GM10847 (cell line): ENCODE data around the gene CX3CR1.

ENCODE experiments used
- POLR2A ChIP-seq: IDR thresholded peaks from 2 replicates; pipeline ENCODE4 v1.6.1; 2011; ENCODE audit not compliant: insufficient read length; ENCODE audit errors: extremely low read depth

CX3CR1 gene, protein sequence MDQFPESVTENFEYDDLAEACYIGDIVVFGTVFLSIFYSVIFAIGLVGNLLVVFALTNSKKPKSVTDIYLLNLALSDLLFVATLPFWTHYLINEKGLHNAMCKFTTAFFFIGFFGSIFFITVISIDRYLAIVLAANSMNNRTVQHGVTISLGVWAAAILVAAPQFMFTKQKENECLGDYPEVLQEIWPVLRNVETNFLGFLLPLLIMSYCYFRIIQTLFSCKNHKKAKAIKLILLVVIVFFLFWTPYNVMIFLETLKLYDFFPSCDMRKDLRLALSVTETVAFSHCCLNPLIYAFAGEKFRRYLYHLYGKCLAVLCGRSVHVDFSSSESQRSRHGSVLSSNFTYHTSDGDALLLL

DNA sequence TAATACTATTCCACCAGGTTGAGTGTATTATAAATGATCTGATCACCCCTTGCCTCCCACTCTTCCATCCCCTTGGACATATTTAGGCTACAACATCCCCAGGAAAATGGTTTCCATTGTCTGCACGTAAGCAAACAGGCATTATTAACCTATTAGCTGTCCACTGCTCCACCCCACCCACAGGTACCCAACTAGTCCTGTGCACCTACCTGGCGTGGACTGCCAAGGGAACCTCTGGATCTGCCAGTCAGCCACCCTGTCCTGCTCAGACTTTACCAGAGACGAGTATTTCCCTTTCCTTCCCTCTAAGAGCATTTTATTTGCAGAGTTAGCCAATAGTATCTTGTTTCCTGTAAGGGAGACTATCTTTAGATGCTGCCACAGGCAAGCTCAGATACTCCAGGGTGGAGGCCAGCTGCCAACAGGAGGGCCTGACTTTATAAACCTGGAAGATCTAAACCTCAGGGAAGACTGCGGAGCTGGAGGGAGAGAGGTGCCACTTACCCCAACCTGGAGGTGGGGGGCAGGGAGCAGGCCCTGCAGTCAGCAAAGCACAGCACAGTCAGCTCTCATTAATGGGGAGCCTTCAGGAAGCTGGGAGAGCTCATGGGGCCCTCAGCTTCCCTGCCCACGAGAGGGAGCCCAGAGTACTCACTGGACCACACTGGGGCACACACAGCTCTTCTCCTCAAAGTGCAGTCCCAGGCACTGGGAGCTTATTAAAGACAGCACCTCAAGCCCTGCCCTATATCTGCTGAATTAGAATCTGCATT lies at the start of gene CX3CR1:
Gene CX3CR1, minus strand, starts transcription at position 292 of the 773 bp plus-strand sequence. CDS start 13,527 bp downstream, outside the sequence.
- no peak for TF ChIP-seq POLR2A

GRCh38 chr3:39329493-39329892 lies 49.7 kb upstream of the CX3CR1 start, which contains the start of gene CCR8:
TSS of gene CCR8 (plus strand) at chr3:39329709. CDS start at chr3:39332332, 2,623 bp downstream.
- TF ChIP-seq POLR2A: no peak

GRCh38 chr3:39327746-39328349 lies 48.0 kb upstream of the CX3CR1 start:
- no peak for TF ChIP-seq POLR2A

DNA sequence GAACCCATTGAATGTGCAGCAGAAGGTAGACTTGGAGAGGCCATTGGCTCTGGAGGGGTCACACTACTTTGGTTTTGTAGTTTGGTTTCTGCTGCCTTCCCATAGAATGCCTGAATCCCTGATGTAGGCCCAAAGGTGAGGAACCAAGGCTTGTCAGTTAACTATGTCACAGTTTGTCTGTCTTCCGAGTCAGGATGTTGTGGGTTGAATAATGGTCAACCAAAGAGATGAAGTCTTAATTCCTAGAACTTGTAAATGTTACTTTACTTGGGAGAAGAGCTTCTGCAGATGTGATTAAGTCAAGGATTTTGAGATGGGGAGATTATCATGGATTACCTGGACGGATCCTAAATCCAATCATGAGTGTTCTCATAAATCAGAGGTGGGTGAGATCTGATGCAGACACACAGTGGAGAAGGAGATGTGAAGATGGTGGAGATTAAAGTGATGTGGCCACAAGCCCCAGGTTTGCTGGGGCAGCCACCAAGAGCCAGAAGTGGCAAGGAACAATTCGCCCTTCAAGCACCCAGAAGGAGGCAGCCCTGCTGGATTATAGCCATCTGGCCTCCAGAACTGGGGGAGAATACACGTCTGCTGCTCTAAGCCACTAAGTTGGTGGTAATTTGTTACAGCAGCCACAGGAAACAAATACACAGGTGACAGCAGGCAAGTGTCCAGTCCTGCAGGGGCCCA lies 47.4 kb upstream of the CX3CR1 start:
- TF ChIP-seq POLR2A: no peak

GRCh38 chr3:39325236-39325635 lies 45.4 kb upstream of the CX3CR1 start:
- no peak for TF ChIP-seq POLR2A

DNA sequence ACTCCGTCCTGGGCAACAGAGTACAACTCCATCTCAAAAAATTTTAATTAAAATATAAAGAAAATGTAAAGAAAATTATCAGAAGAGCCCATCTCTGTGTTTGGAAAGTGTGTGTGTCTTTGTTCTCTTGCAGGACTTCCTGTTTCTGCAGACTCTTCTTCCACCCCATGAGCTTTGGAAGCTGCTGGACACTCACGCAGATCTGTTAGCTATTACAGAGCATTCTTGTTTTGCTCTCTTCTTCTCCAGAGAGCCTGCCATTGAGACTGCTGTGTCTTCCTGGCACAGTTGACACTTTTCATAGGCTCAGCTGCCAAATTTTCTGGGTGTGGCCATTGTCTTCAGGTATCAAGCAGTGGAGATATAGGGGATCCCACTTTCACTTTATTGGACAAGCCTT lies 43.7 kb upstream of the CX3CR1 start:
- TF ChIP-seq POLR2A: no peak

DNA sequence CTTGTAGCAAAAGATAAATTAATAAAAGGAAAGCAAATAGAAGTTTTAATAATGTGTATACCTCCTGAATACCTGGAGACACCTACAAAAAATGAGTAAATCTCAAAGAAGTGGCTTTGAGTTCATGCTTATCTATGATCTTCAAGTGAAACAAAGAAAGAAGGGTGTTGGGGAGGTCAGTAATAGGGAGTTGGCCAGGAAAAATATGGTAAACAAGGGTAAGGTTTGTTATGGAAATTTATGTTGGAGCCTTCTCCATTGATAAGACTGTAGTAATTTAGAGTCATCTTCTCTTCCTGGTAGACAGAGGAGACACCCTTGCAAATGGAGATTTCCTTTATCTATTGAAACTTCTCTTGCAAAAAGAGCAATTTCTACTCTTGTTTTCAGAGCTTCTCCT lies 43.1 kb upstream of the CX3CR1 start:
- no peak for TF ChIP-seq POLR2A

- TF ChIP-seq POLR2A: no peak
Observed at GRCh38 chr3:39319249-39319648, 39.4 kb upstream of the CX3CR1 start.

DNA sequence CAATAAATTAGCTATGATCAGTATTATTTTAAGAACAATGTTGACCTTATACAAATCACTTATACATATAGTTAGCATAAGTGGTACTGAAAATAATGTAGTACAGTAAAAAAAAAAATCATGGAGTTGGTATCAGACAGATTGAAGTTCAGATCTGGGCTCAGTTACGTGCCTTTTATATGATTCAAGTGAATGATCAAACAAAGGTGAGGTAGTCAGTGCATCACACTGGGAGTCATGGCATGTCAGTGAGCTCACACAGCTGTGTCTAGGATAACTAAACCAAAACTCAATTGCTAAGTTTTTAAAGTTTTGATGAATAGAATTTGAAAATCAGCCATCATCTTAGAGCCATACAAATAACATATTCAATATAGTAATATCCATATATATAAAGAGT lies 38.5 kb upstream of the CX3CR1 start:
- no peak for TF ChIP-seq POLR2A

- no peak for TF ChIP-seq POLR2A
Observed at GRCh38 chr3:39317571-39318169, 37.8 kb upstream of the CX3CR1 start.

DNA sequence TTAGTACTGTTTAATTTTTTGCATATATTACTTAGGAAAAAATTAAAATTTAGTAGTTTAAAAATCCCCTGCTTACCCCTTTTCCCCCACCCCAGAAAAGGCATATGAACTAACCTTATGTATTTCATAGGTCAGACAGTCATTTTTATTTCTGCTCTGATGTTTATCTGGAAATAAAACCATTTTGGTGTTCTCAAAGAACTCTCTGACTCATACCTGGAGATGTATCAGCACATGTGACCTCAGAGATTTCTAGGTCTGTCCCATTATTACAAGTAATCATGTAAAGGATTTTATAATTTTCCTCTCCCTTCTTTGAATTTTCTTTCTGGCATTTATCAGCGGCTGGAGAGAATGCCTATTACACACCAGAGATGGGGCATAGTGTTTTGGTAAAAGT lies 35.6 kb upstream of the CX3CR1 start:
- no peak for TF ChIP-seq POLR2A

- TF ChIP-seq POLR2A: no peak
Observed at GRCh38 chr3:39313289-39313688, 33.5 kb upstream of the CX3CR1 start.

DNA sequence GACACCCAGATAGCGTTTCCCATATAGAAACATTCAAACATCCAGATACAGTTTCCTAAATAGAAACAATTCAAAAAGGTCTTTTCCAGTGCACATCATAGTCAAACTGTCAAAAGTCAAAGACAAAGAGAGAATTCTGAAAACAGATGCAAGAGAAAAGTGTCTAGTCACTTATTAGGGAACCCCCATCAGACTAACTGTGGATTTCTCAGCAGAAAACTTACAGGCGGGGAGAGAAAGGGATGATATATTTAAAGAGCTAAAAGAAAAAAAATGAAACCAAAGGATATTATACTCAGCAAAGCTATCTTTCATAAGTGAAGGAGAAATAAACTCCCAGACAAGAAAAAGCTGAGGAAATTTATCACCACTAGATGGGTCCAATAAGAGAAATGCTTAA lies 22.3 kb upstream of the CX3CR1 start:
- no peak for TF ChIP-seq POLR2A

DNA sequence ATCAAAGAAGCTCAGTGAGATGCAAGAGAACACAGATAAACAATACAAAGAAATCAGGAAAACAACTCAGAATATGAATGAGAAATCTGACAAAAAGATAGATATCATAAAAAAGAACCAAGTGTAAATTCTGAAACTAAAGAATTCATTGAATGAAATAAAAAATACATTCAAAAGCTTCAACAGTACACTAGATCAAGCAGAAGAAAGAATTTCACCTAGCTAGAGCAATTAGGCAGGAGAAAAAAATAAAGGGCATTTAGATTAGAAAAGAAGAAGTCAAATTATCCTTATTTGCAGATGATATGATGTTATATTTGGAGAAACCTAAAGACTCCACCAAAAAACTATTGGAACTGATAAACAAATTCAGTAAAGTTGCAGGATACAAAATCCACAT lies 19.4 kb upstream of the CX3CR1 start:
- TF ChIP-seq POLR2A: no peak
